Measurements from ENCODE around the gene VDAC2.
"Not testable (repeated sequence)": the region's sequence is repeated elsewhere in the genome, so short reads cannot be mapped to it uniquely, and the experiment has no call there.

VDAC2 gene

DNA sequence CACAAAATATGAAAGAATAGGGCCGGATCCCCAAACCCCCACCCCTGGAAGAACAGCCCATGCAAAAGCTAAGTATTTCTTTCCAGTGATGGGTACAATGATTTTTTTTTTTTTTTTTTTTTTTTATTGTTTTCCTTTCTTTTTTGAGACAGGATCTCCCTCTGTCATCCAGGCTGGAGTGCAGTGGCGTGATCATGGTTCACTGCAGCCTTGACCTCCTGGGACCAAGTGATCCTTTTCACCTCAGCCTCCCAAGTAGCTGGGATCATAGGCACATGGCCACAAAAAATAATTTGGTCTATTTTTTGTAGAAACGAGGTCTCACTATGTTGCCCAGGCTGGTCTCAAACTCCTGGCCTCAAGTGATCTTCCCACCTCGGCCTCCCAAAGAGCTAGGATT lies 16.0 kb upstream of the VDAC2 start:
- not testable (repeated sequence) for H3K79me1 ChIP-seq (ENCODE audit: low read length); H3K9ac ChIP-seq (ENCODE audit: low read length); H3K56ac ChIP-seq (ENCODE audit: low read length); H3K36me3 ChIP-seq (ENCODE audit: control insufficient read depth, insufficient read depth, low read length); H3K4ac ChIP-seq (ENCODE audit: low read depth, low read length); H3K27me3 ChIP-seq (ENCODE audit: insufficient read depth, low read length, poor library complexity); DNase-seq; H3K4me3 ChIP-seq (ENCODE audit: low read length); H3K27ac ChIP-seq (ENCODE audit: low read depth, low read length); H4K5ac ChIP-seq (ENCODE audit: low read length); H2BK15ac ChIP-seq (replicated peaks; ENCODE audit: low read depth); H3K18ac ChIP-seq (ENCODE audit: low read length); H3K4me2 ChIP-seq (ENCODE audit: low read length); H3K23ac ChIP-seq (ENCODE audit: low read length); H3K79me2 ChIP-seq (ENCODE audit: control insufficient read depth, insufficient read depth, low read length); H2BK120ac ChIP-seq (ENCODE audit: low read depth, low read length); H4K8ac ChIP-seq (ENCODE audit: low read depth, low read length); H3K4me1 ChIP-seq (ENCODE audit: control insufficient read depth, low read depth, low read length); H2AK5ac ChIP-seq (ENCODE audit: low read length); H2BK5ac ChIP-seq (ENCODE audit: low read length)
- WGBS (ENCODE audit: extremely low coverage, insufficient coverage, low lambda C conversion rate), result no CpG with 5 or more reads among the region's 4 CpGs

DNA sequence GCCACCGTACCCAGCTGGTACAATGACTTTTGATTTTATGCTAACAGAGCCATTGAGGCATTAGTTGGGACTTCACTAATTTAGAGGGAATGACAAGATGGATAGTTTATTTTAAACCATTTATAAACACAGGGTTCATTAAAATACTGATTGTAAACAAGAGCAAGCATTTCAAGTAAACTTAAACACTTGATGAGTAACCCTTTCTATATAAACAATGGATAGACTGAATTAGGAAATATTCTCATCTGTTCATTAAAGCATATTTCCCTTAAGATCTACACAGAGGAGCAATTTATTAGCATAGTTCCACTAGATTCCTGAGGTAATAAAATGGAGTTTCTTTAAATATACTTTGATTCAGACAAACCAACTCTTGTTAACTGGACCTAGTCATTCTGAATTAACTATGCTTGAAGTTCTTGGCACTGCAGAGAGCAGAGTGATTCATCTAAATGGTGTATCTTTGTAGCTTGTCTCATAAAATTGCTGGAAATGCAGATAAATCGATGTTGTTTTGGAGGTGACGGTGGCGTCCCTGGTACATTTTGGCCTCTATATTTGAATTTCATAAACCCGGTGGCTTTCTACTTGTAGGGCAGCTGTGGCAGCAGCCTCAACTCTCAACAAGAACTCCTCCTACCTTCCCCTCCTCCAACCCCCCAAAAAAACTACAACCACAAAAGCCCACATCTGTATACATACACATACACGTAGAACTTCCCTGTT lies 15.4 kb upstream of the VDAC2 start:
- Histone ChIP-seq H3K9ac (ENCODE audit: low read length) (no peak overlapping the region), H3K4me1 (ENCODE audit: control insufficient read depth, low read depth, low read length) (no peaks in the 10 kb centered on the region), H3K4me2 (ENCODE audit: low read length) (no peak overlapping the region), H3K56ac (ENCODE audit: low read length) (no peak overlapping the region), H3K27me3 (ENCODE audit: insufficient read depth, low read length, poor library complexity) (no peaks in the 10 kb centered on the region), H3K18ac (ENCODE audit: low read length) (no peak overlapping the region), H3K79me2 (ENCODE audit: control insufficient read depth, insufficient read depth, low read length) (no peaks in the 10 kb centered on the region), H3K27ac (ENCODE audit: low read depth, low read length) (no peak overlapping the region), H3K4me3 (ENCODE audit: low read length) (no peak overlapping the region), H2BK5ac (ENCODE audit: low read length) (no peak overlapping the region), H3K79me1 (ENCODE audit: low read length) (no peaks in the 10 kb centered on the region), H2BK15ac (replicated peaks; ENCODE audit: low read depth) (no peak overlapping the region), H4K5ac (ENCODE audit: low read length) (no peak overlapping the region), H3K4ac (ENCODE audit: low read depth, low read length) (no peak overlapping the region), H4K8ac (ENCODE audit: low read depth, low read length) (no peak overlapping the region), H2AK5ac (ENCODE audit: low read length) (no peak overlapping the region), H2BK120ac (ENCODE audit: low read depth, low read length) (no peak overlapping the region), H3K23ac (ENCODE audit: low read length) (no peak overlapping the region), H3K36me3 (ENCODE audit: control insufficient read depth, insufficient read depth, low read length) (no peaks in the 10 kb centered on the region)
- no CpG with 5 or more reads among the region's 6 CpGs for WGBS (ENCODE audit: extremely low coverage, insufficient coverage, low lambda C conversion rate)
- DNase-seq, result no peak

- WGBS (ENCODE audit: extremely low coverage, insufficient coverage, low lambda C conversion rate), result no CpG with 5 or more reads among the region's 3 CpGs
- H3K27ac ChIP-seq (ENCODE audit: low read depth, low read length), result no peak overlapping the region
These were observed 13.5 kb upstream of the VDAC2 start for GRCh38 chr10:75197066-75197465.

DNA sequence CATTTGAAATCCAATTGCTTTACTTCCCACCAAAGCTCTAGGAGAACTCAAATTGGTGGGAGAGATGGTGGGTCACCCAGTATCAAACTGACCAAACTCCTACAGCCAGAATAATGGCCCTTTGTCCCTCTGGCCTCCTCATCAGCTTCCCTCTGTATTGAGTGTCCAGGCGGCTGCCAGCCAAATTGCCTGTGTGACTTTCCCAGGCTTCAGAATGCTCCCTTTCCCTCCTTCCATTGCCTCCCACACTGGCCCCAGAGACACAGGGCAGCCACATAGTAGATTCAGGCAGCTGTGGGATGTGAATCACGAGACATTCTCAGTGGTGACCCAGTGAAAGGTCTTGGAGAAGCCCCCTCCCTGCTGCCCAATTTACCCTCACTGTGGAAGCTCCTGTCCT lies 12.7 kb upstream of the VDAC2 start:
- no peak overlapping the region for H2AK5ac ChIP-seq (ENCODE audit: low read length)
- no peak overlapping the region for H2BK15ac ChIP-seq (replicated peaks; ENCODE audit: low read depth)
- H3K36me3 ChIP-seq (ENCODE audit: control insufficient read depth, insufficient read depth, low read length), result no peaks in the 10 kb centered on the region
- no CpG with 5 or more reads among the region's 2 CpGs for WGBS (ENCODE audit: extremely low coverage, insufficient coverage, low lambda C conversion rate)
- no peak overlapping the region for H3K56ac ChIP-seq (ENCODE audit: low read length)
- no peak for DNase-seq
- H3K4me2 ChIP-seq (ENCODE audit: low read length), result no peak overlapping the region
- H3K79me1 ChIP-seq (ENCODE audit: low read length), result no peaks in the 10 kb centered on the region
- no peak overlapping the region for H4K8ac ChIP-seq (ENCODE audit: low read depth, low read length)
- no peaks in the 10 kb centered on the region for H3K79me2 ChIP-seq (ENCODE audit: control insufficient read depth, insufficient read depth, low read length)
- no peak overlapping the region for H3K23ac ChIP-seq (ENCODE audit: low read length)
- no peak overlapping the region for H3K18ac ChIP-seq (ENCODE audit: low read length)
- no peak overlapping the region for H3K4ac ChIP-seq (ENCODE audit: low read depth, low read length)
- no peak overlapping the region for H3K27ac ChIP-seq (ENCODE audit: low read depth, low read length)
- no peaks in the 10 kb centered on the region for H3K27me3 ChIP-seq (ENCODE audit: insufficient read depth, low read length, poor library complexity)
- H2BK120ac ChIP-seq (ENCODE audit: low read depth, low read length), result no peak overlapping the region
- H3K4me3 ChIP-seq (ENCODE audit: low read length), result no peak overlapping the region
- H2BK5ac ChIP-seq (ENCODE audit: low read length), result no peak overlapping the region
- no peak overlapping the region for H4K5ac ChIP-seq (ENCODE audit: low read length)
- H3K9ac ChIP-seq (ENCODE audit: low read length), result no peak overlapping the region
- no peaks in the 10 kb centered on the region for H3K4me1 ChIP-seq (ENCODE audit: control insufficient read depth, low read depth, low read length)

More at GRCh38 chr10:75197066-75197465, 13.5 kb upstream of the VDAC2 start:
- H2BK15ac ChIP-seq (replicated peaks; ENCODE audit: low read depth), result no peak overlapping the region
- H4K5ac ChIP-seq (ENCODE audit: low read length), result no peak overlapping the region
- no peak overlapping the region for H3K4me3 ChIP-seq (ENCODE audit: low read length)
- no peaks in the 10 kb centered on the region for H3K79me1 ChIP-seq (ENCODE audit: low read length)
- DNase-seq, result no peak
- no peak overlapping the region for H3K4ac ChIP-seq (ENCODE audit: low read depth, low read length)
- no peaks in the 10 kb centered on the region for H3K4me1 ChIP-seq (ENCODE audit: control insufficient read depth, low read depth, low read length)
- H2BK5ac ChIP-seq (ENCODE audit: low read length), result no peak overlapping the region
- H3K9ac ChIP-seq (ENCODE audit: low read length), result no peak overlapping the region
- no peaks in the 10 kb centered on the region for H3K27me3 ChIP-seq (ENCODE audit: insufficient read depth, low read length, poor library complexity)
- no peak overlapping the region for H2AK5ac ChIP-seq (ENCODE audit: low read length)
- no peaks in the 10 kb centered on the region for H3K36me3 ChIP-seq (ENCODE audit: control insufficient read depth, insufficient read depth, low read length)
- H4K8ac ChIP-seq (ENCODE audit: low read depth, low read length), result no peak overlapping the region
- H3K4me2 ChIP-seq (ENCODE audit: low read length), result no peak overlapping the region
- no peaks in the 10 kb centered on the region for H3K79me2 ChIP-seq (ENCODE audit: control insufficient read depth, insufficient read depth, low read length)
- no peak overlapping the region for H3K23ac ChIP-seq (ENCODE audit: low read length)
- H2BK120ac ChIP-seq (ENCODE audit: low read depth, low read length), result no peak overlapping the region
- no peak overlapping the region for H3K56ac ChIP-seq (ENCODE audit: low read length)
- H3K18ac ChIP-seq (ENCODE audit: low read length), result no peak overlapping the region

DNA sequence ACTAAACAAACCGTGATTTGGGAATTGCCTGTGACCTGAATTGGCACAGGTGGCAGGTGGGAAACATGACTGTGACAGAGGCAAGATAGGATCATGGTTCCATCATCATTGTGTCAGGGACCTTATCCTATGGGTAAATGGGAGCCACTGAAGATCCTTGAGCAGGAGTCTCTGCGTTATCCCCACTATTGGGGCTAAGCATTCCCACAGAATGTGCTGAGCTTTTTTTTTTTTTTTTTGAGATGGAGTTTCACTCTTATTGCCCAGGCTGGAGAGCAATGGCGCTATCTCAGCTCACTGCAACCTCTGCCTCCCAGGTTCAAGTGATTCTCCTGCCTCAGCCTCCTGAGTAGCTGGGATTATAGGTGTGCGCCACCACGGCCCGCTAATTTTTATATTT lies 10.6 kb upstream of the VDAC2 start:
- WGBS (ENCODE audit: extremely low coverage, insufficient coverage, low lambda C conversion rate), result no CpG with 5 or more reads among the region's 6 CpGs
- H3K27me3 ChIP-seq (ENCODE audit: insufficient read depth, low read length, poor library complexity); H3K79me1 ChIP-seq (ENCODE audit: low read length): not testable (repeated sequence)

DNA sequence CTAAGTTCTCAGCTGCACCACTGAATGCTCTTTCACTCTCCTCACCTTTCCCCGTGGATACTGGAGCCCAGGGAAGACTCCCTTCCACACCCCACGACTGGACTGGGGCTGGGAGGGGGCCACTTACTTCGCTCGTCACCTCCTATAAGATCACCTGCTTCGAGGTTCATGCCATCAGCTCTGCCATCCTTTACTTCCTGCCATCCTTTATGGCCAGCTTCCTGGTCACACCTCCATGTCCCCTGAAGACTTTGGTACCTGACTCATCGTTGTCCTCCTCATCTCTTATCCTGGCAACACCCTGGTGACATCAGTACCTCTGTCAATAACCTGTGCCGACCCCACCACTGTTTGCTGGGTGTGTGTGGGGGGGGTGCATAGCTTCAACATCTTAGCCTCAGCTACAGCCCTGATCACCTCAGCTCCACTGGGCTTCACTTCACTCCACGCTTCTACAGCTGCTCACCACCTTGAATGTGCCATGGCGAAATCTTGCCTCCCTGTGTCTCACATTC lies 8.7 kb upstream of the VDAC2 start:
- no peak overlapping the region for H4K8ac ChIP-seq (ENCODE audit: low read depth, low read length)
- no peak overlapping the region for H3K4me2 ChIP-seq (ENCODE audit: low read length)
- H2BK15ac ChIP-seq (replicated peaks; ENCODE audit: low read depth), result no peak overlapping the region
- no peak overlapping the region for H3K27ac ChIP-seq (ENCODE audit: low read depth, low read length)
- H3K4me1 ChIP-seq (ENCODE audit: control insufficient read depth, low read depth, low read length), result peaks cover under 1% of the 10 kb centered on the region
- H3K79me1 ChIP-seq (ENCODE audit: low read length), result no peaks in the 10 kb centered on the region
- no peak overlapping the region for H2AK5ac ChIP-seq (ENCODE audit: low read length)
- H3K4me3 ChIP-seq (ENCODE audit: low read length), result no peak overlapping the region
- no peak for DNase-seq
- H3K23ac ChIP-seq (ENCODE audit: low read length), result no peak overlapping the region
- H3K79me2 ChIP-seq (ENCODE audit: control insufficient read depth, insufficient read depth, low read length), result no peaks in the 10 kb centered on the region
- no peak overlapping the region for H2BK120ac ChIP-seq (ENCODE audit: low read depth, low read length)
- no peak overlapping the region for H4K5ac ChIP-seq (ENCODE audit: low read length)
- H3K9ac ChIP-seq (ENCODE audit: low read length), result no peak overlapping the region
- no peak overlapping the region for H2BK5ac ChIP-seq (ENCODE audit: low read length)
- no CpG with 5 or more reads among the region's 9 CpGs for WGBS (ENCODE audit: extremely low coverage, insufficient coverage, low lambda C conversion rate)
- no peak overlapping the region for H3K4ac ChIP-seq (ENCODE audit: low read depth, low read length)
- no peaks in the 10 kb centered on the region for H3K36me3 ChIP-seq (ENCODE audit: control insufficient read depth, insufficient read depth, low read length)
- H3K56ac ChIP-seq (ENCODE audit: low read length), result no peak overlapping the region
- H3K27me3 ChIP-seq (ENCODE audit: insufficient read depth, low read length, poor library complexity), result no peaks in the 10 kb centered on the region
- H3K18ac ChIP-seq (ENCODE audit: low read length), result no peak overlapping the region

More for the DNA sequence above, 10.6 kb upstream of the VDAC2 start:
- H3K23ac ChIP-seq (ENCODE audit: low read length); H2AK5ac ChIP-seq (ENCODE audit: low read length); H3K27ac ChIP-seq (ENCODE audit: low read depth, low read length); H3K79me2 ChIP-seq (ENCODE audit: control insufficient read depth, insufficient read depth, low read length); DNase-seq; H3K4me1 ChIP-seq (ENCODE audit: control insufficient read depth, low read depth, low read length); H2BK5ac ChIP-seq (ENCODE audit: low read length); H3K56ac ChIP-seq (ENCODE audit: low read length); H3K4me2 ChIP-seq (ENCODE audit: low read length); H3K4me3 ChIP-seq (ENCODE audit: low read length); H2BK120ac ChIP-seq (ENCODE audit: low read depth, low read length); H3K4ac ChIP-seq (ENCODE audit: low read depth, low read length); H4K5ac ChIP-seq (ENCODE audit: low read length); H2BK15ac ChIP-seq (replicated peaks; ENCODE audit: low read depth); H3K18ac ChIP-seq (ENCODE audit: low read length); H3K9ac ChIP-seq (ENCODE audit: low read length); H4K8ac ChIP-seq (ENCODE audit: low read depth, low read length); H3K36me3 ChIP-seq (ENCODE audit: control insufficient read depth, insufficient read depth, low read length): not testable (repeated sequence)
